ENCODE results near the gene PDCD1.

DNA sequence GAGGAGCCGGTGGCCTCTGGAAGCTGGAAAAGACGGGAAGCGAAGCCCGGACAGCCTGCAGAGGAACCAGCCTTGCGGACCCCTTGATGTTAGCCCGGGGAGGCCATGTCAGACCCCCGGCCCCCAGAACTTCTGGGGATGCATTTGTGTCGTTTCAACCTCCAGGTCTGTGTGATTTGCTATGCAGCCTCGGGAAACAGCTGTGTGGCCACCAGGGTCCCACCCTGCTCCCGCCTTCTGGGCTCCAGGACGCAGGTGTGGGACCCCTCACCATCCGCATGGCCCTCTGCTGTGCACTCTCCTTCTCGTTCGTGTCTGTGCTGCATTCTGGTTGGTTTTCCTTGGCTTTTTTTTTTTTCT is 36.5 kb downstream of the PDCD1 start:
- TF ChIP-seq, protein P1, sequence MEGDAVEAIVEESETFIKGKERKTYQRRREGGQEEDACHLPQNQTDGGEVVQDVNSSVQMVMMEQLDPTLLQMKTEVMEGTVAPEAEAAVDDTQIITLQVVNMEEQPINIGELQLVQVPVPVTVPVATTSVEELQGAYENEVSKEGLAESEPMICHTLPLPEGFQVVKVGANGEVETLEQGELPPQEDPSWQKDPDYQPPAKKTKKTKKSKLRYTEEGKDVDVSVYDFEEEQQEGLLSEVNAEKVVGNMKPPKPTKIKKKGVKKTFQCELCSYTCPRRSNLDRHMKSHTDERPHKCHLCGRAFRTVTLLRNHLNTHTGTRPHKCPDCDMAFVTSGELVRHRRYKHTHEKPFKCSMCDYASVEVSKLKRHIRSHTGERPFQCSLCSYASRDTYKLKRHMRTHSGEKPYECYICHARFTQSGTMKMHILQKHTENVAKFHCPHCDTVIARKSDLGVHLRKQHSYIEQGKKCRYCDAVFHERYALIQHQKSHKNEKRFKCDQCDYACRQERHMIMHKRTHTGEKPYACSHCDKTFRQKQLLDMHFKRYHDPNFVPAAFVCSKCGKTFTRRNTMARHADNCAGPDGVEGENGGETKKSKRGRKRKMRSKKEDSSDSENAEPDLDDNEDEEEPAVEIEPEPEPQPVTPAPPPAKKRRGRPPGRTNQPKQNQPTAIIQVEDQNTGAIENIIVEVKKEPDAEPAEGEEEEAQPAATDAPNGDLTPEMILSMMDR (IDR thresholded peaks at IDR 0.05) = no peak
- no peak for TF ChIP-seq EZH2 (IDR thresholded peaks at IDR 0.05; ENCODE audit: borderline replicate concordance, insufficient read depth, low read depth, low read length, poor library complexity, severe bottlenecking)
